K562 (cell line): ENCODE measurements around the gene SIRPB2. TPM values are rescaled to one million over a fixed set of nuclear protein-coding genes. Genes with fewer than 3 reads are reported as not detected.

ENCODE experiments used
- ATAC-seq: fragments of 200-7000 bp; cut with Tn5 transposase; 3 replicates; pipeline ENCODE4 v1.9.1; 2020; ENCODE audit warnings: moderate library complexity
- BruUV-seq: library from RNA; stranded (reverse); fragments of 400-500 nt; replicated peaks from 2 replicates; lab custom pipeline; 2021; lab: Mats Ljungman, UMichigan
- CTCF ChIA-PET: fragments of 300-600 bp; formaldehyde crosslinking; extraction: SDS; loops from one replicate; lab custom pipeline; 2021; ENCODE audit warnings: low intra/inter-chr PET ratio; lab: Yijun Ruan, JAX
- POLR2A ChIA-PET: fragments of 300-600, 350-650 bp; sonication (Branson Sonifier 250); formaldehyde crosslinking; extraction: SDS; loops from one replicate; lab custom pipeline; 2021; ENCODE audit warnings: antibody characterized with exemption, inconsistent platforms; lab: Yijun Ruan, JAX
- DNase-seq, 4 experiments: peaks; one replicate each; pipeline versions ENCODE4 v3.0.0 to v3.0.0-alpha.2; 2011 to 2018; ENCODE audit warnings: low spot score in 3 of 4, mixed read lengths in 3 of 4; ENCODE audit errors: extremely low read depth in 1 of 4
- FAIRE-seq: peaks from 2 replicates; lab custom pipeline; 2011; peaks lifted over from hg19 to GRCh38; lab: Jason Lieb, UNC
- H2AFZ ChIP-seq: 2 replicates; pipeline ENCODE4 v1.6.0; 2011; ENCODE audit warnings: low read depth, low read length, control low read depth, inconsistent platforms
- H3K27ac ChIP-seq: fragments of 200-600 bp; 3 replicates; pipeline ENCODE4 v1.8.0; 2011; ENCODE audit warnings: low read depth, mild to moderate bottlenecking, control low read depth, inconsistent platforms, low read length, moderate library complexity, mixed read lengths; ENCODE audit errors: extremely low read depth
- H3K27me3 ChIP-seq, 2 experiments: fragments of 300-600 bp in 1 of 2; 2 replicates in 1 of 2; 3 replicates in 1 of 2; pipeline versions ENCODE4 v1.6.0 to v1.8.0; 2011; ENCODE audit warnings: inconsistent platforms in 2 of 2, low read length in 2 of 2, mild to moderate bottlenecking in 1 of 2, mixed read lengths in 1 of 2, moderate library complexity in 1 of 2; ENCODE audit not compliant: control insufficient read depth in 2 of 2, insufficient read depth in 2 of 2
- H3K36me3 ChIP-seq: fragments of 300-600 bp; 3 replicates; pipeline ENCODE4 v1.8.0; 2011; ENCODE audit warnings: mild to moderate bottlenecking, low read length, inconsistent platforms; ENCODE audit not compliant: control insufficient read depth, insufficient read depth
- H3K4me1 ChIP-seq, 2 experiments: fragments of 200-600 bp in 1 of 2; replicated peaks in 1 of 2; 2 replicates in 1 of 2; 3 replicates in 1 of 2; pipeline versions ENCODE4 v1.5.1 to v1.8.0; 2011; ENCODE audit warnings: inconsistent platforms in 2 of 2, low read length in 2 of 2, mild to moderate bottlenecking in 1 of 2, mixed read lengths in 1 of 2, moderate library complexity in 1 of 2; ENCODE audit not compliant: control insufficient read depth in 2 of 2, insufficient read depth in 2 of 2
- H3K4me2 ChIP-seq: 2 replicates; pipeline ENCODE4 v1.6.1; 2011; ENCODE audit warnings: low read length, control low read depth, inconsistent platforms, mixed read lengths; ENCODE audit not compliant: insufficient read depth
- H3K4me3 ChIP-seq: fragments of 200-600 bp; sonication (generic), shearing (Covaris generic); 2 replicates; pipeline ENCODE4 v1.5.1; 2016; ENCODE audit warnings: control low read depth, inconsistent platforms
- H3K79me2 ChIP-seq: fragments of 200-600 bp; 3 replicates; pipeline ENCODE4 v1.8.0; 2011; ENCODE audit warnings: low read length, inconsistent platforms; ENCODE audit not compliant: control insufficient read depth, insufficient read depth
- H3K9ac ChIP-seq, 2 experiments: 2 replicates each; pipeline versions ENCODE4 v1.6.0 to v1.6.1; 2011; ENCODE audit warnings: low read depth in 2 of 2, low read length in 2 of 2, control low read depth in 1 of 2, inconsistent platforms in 1 of 2, mild to moderate bottlenecking in 1 of 2, mixed read lengths in 1 of 2; ENCODE audit not compliant: insufficient read depth in 1 of 2
- H3K9me1 ChIP-seq: one replicate; pipeline ENCODE4 v1.6.0; 2011; ENCODE audit warnings: inconsistent platforms, mild to moderate bottlenecking, low read length, moderate library complexity; ENCODE audit not compliant: control insufficient read depth, insufficient read depth
- H3K9me3 ChIP-seq: replicated peaks from 2 replicates; pipeline ENCODE4 v1.5.1; 2011; ENCODE audit warnings: low read depth, low read length, inconsistent platforms; ENCODE audit not compliant: control insufficient read depth, insufficient read depth
- H4K20me1 ChIP-seq: replicated peaks from 2 replicates; pipeline ENCODE4 v1.6.1; 2011; ENCODE audit warnings: low read length, inconsistent platforms, mixed read lengths; ENCODE audit not compliant: control insufficient read depth, insufficient read depth
- WGBS: fragments of 100-300 bp; shearing (Covaris generic); methylation state at CpG from one replicate; pipeline ENCODE4 v1.1.6; 2016; ENCODE audit warnings: low coverage, mixed read lengths; ENCODE audit not compliant: insufficient coverage; ENCODE audit errors: missing lambda C conversion rate; 5-methylcytosine and 5-hydroxymethylcytosine counted together
- in situ Hi-C: fragments of 300-500 bp; cut with MboI; formaldehyde crosslinking; loops from 4 replicates; pipeline ENCODE4 v1.15.0; 2018; ENCODE audit warnings: inconsistent platforms, mixed read lengths
- intact Hi-C: fragments of 100-400 bp; cut with micrococcal nuclease; formaldehyde crosslinking; loops from 2 replicates; pipeline ENCODE4 v1.14.2; 2022
- polyA plus RNA-seq, 8 experiments: library from polyadenylated mRNA; depleted of rRNA in 4 of 8; stranded (reverse) in 5 of 8; unstranded in 3 of 8; fragments of >200 nt; fragmentation: Nextera tagmentation in 2 of 8; fragmentation: Illumina TruSeq in 1 of 8; extraction: Ambion mirVana in 2 of 8; extraction: Trizol in 1 of 8; gene quantifications; 2 replicates each; pipeline versions ENCODE4 v1.2.1 to v1.2.3, GENCODE V29; 2011 to 2014; ENCODE audit warnings: inconsistent platforms in 1 of 8, missing spikeins in 1 of 8
- total RNA-seq, 7 experiments: library from RNA; depleted of rRNA in 6 of 7; stranded (reverse); fragments of >200 nt in 6 of 7; fragmentation: Illumina TruSeq in 2 of 7; extraction: Trizol in 2 of 7; gene quantifications; 2 replicates each; pipeline versions ENCODE4 v1.2.1 to v1.2.3, GENCODE V29; 2011 to 2021; ENCODE audit warnings: low replicate concordance in 1 of 7
- TF ChIP-seq, protein P1 (sequence below): IDR thresholded peaks from 3 replicates; pipeline ENCODE4 v1.6.1; 2011; ENCODE audit warnings: borderline replicate concordance, mild to moderate bottlenecking, moderate library complexity; ENCODE audit not compliant: insufficient read length; ENCODE audit errors: extremely low read depth
- TF ChIP-seq, protein P2 (sequence below): fragments of 450-650 bp; formaldehyde crosslinking; IDR thresholded peaks from 2 replicates; pipeline ENCODE4 v1.4.0; 2020; ENCODE audit warnings: mild to moderate bottlenecking, moderate library complexity

SIRPB2 gene
- total and polyA plus RNA-seq, 9 of the 15 experiments (the other 6 are each of a cell fraction or from before 2014, with no cell fraction given), result 0.07 TPM; not detected in 7

- Histone ChIP-seq H3K9me3 (no peaks in the 10 kb centered on the region), H3K79me2 (no peaks in the 10 kb centered on the region), H3K4me3 (no peak overlapping the region), H2AFZ (no peak overlapping the region), H3K9me1 (no peaks in the 10 kb centered on the region), H3K4me1 (peaks cover 0 to 16% of the 10 kb centered on the region in 2 experiments; a peak in 2 of 5 replicates), H3K9ac (no peak overlapping the region), H3K27me3 (no peaks in the 10 kb centered on the region), H3K27ac (no peak overlapping the region), H3K4me2 (no peak overlapping the region), H4K20me1 (no peaks in the 10 kb centered on the region), H3K36me3 (peaks cover 2% of the 10 kb centered on the region; the same call in 2 of the 3 replicates)
- in situ Hi-C loops (no loop called here), intact Hi-C loops (loop anchor here (5.0 kb wide), 1 partner anchor 39 kb away; no protein-coding TSS in a partner anchor)
- POLR2A ChIA-PET, result interaction anchor here (0.9 kb wide), 2 partner anchors 31 to 93 kb away, joined by 3 read pairs; no protein-coding TSS in a partner anchor
- BruUV-seq, result no TSS peak
- TF ChIP-seq, protein P1, sequence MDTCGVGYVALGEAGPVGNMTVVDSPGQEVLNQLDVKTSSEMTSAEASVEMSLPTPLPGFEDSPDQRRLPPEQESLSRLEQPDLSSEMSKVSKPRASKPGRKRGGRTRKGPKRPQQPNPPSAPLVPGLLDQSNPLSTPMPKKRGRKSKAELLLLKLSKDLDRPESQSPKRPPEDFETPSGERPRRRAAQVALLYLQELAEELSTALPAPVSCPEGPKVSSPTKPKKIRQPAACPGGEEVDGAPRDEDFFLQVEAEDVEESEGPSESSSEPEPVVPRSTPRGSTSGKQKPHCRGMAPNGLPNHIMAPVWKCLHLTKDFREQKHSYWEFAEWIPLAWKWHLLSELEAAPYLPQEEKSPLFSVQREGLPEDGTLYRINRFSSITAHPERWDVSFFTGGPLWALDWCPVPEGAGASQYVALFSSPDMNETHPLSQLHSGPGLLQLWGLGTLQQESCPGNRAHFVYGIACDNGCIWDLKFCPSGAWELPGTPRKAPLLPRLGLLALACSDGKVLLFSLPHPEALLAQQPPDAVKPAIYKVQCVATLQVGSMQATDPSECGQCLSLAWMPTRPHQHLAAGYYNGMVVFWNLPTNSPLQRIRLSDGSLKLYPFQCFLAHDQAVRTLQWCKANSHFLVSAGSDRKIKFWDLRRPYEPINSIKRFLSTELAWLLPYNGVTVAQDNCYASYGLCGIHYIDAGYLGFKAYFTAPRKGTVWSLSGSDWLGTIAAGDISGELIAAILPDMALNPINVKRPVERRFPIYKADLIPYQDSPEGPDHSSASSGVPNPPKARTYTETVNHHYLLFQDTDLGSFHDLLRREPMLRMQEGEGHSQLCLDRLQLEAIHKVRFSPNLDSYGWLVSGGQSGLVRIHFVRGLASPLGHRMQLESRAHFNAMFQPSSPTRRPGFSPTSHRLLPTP, result no peak
- TF ChIP-seq, protein P2, sequence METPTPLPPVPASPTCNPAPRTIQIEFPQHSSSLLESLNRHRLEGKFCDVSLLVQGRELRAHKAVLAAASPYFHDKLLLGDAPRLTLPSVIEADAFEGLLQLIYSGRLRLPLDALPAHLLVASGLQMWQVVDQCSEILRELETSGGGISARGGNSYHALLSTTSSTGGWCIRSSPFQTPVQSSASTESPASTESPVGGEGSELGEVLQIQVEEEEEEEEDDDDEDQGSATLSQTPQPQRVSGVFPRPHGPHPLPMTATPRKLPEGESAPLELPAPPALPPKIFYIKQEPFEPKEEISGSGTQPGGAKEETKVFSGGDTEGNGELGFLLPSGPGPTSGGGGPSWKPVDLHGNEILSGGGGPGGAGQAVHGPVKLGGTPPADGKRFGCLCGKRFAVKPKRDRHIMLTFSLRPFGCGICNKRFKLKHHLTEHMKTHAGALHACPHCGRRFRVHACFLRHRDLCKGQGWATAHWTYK (CRISPR knock-in tag), result no peak
- ATAC-seq (no peak), DNase-seq (no peak), FAIRE-seq (no peak)
- WGBS, result 81% methylated on average over 8 of the region's 8 CpGs
- CTCF ChIA-PET, result interaction anchor here (0.6 to 1.8 kb wide), 2 partner anchors 38 to 123 kb away, joined by 4 to 8 read pairs; no protein-coding TSS in a partner anchor
Observed at GRCh38 chr20:1436263-1436662, 55.0 kb downstream of the SIRPB2 start.
